ENCODE measurements around the gene HHATL.

HHATL gene

DNA sequence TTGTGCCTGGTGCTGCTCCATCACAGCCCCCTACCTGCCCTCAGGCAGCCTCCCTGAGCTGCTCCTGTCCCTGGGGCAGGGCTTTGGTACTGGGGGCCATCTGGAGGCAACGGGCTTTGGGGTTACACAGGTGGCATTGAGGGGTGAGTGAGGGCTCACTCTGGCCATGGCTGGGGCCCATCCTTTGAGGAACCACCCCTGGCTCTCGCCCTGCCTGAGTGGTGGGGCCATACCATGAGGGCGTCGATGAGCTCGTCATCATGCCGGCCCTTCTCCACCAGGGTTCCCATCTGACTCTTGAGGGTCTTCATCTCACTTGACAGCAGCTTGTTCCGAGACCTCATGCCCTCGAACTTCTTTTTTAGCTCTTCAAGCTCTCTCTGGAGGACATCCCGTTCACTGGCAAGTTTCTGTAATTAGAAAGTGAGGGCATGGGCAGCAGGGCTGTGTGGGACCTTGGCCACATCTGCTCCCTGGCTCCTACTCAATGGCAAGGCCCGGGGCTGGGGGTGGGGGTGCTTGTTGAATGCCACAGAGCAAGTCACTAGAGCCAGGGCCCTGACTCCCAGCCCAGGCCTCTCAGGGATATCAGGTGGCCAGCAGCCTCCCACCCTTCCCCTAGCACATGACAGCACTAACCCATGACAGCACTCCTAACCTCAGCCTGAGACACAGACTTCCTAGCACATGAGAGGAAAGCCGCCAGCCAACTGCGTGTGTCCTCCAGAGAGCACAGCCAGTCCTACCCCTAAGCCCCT, 37.0 kb upstream of the HHATL start:
- H2AFZ ChIP-seq (ENCODE audit: low read length): no peak overlapping the region
- H3K9ac ChIP-seq (ENCODE audit: low read length): no peak overlapping the region
- H3K4me2 ChIP-seq (ENCODE audit: low read depth, low read length): no peak overlapping the region
- no peaks in the 10 kb centered on the region for H3K9me3 ChIP-seq (replicated peaks; ENCODE audit: insufficient read depth, low read length)
- H3K27me3 ChIP-seq (replicated peaks; ENCODE audit: insufficient read depth, low read length): no peaks in the 10 kb centered on the region
- H4K20me1 ChIP-seq (ENCODE audit: insufficient read depth, low read length): no peaks in the 10 kb centered on the region
- H3F3A ChIP-seq (ENCODE audit: insufficient read depth, low read length): no peaks in the 10 kb centered on the region
- no peaks in the 10 kb centered on the region for H3K79me2 ChIP-seq (ENCODE audit: low read length)
- TF ChIP-seq EZH2phosphoT487 (IDR thresholded peaks at IDR 0.05; ENCODE audit: low read length): no peak
- TF ChIP-seq, protein P1, sequence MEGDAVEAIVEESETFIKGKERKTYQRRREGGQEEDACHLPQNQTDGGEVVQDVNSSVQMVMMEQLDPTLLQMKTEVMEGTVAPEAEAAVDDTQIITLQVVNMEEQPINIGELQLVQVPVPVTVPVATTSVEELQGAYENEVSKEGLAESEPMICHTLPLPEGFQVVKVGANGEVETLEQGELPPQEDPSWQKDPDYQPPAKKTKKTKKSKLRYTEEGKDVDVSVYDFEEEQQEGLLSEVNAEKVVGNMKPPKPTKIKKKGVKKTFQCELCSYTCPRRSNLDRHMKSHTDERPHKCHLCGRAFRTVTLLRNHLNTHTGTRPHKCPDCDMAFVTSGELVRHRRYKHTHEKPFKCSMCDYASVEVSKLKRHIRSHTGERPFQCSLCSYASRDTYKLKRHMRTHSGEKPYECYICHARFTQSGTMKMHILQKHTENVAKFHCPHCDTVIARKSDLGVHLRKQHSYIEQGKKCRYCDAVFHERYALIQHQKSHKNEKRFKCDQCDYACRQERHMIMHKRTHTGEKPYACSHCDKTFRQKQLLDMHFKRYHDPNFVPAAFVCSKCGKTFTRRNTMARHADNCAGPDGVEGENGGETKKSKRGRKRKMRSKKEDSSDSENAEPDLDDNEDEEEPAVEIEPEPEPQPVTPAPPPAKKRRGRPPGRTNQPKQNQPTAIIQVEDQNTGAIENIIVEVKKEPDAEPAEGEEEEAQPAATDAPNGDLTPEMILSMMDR (IDR thresholded peaks at IDR 0.05; ENCODE audit: low read length): no peak
- no peak for TF ChIP-seq EZH2 (optimal IDR thresholded peaks at IDR 0.05; ENCODE audit: low read depth, low read length)
- H3K36me3 ChIP-seq (replicated peaks; ENCODE audit: insufficient read depth, low read length): no peaks in the 10 kb centered on the region
- H3K4me1 ChIP-seq (ENCODE audit: low read length): no peaks in the 10 kb centered on the region
- no peak for DNase-seq
- no peak overlapping the region for H3K27ac ChIP-seq (ENCODE audit: low read length)
- H3K4me3 ChIP-seq (ENCODE audit: low read length): no peak overlapping the region
- H3K9me2 ChIP-seq (replicated peaks; ENCODE audit: insufficient read depth, low read length): no peaks in the 10 kb centered on the region

DNA sequence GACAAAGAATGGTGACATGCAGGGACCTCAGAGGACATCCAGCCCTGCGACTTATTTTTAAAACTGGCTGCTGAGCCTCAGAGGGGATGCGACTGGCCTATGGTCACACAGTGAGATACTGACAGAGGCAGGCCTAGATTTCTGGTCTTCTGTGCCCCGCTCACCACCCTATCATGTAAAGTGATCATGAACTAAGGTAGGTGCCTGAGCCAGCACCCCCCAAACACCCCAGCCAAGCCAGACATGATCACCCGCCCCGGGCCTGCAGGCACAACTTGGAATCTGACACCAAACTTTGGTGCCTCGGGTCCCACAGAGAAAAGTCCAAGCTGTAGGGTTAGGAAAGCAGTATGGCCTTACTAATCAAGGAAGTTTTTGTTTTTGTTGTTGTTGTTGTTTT, 33.9 kb upstream of the HHATL start:
- Histone ChIP-seq H3F3A (ENCODE audit: insufficient read depth, low read length) (no peaks in the 10 kb centered on the region), H3K36me3 (replicated peaks; ENCODE audit: insufficient read depth, low read length) (no peaks in the 10 kb centered on the region), H3K4me3 (ENCODE audit: low read length) (no peak overlapping the region), H4K20me1 (ENCODE audit: insufficient read depth, low read length) (no peaks in the 10 kb centered on the region), H3K79me2 (ENCODE audit: low read length) (no peaks in the 10 kb centered on the region), H3K9me2 (replicated peaks; ENCODE audit: insufficient read depth, low read length) (no peaks in the 10 kb centered on the region), H3K9me3 (replicated peaks; ENCODE audit: insufficient read depth, low read length) (no peaks in the 10 kb centered on the region), H2AFZ (ENCODE audit: low read length) (no peak overlapping the region), H3K4me2 (ENCODE audit: low read depth, low read length) (no peak overlapping the region), H3K9ac (ENCODE audit: low read length) (no peak overlapping the region), H3K4me1 (ENCODE audit: low read length) (0 out of 2 replicates have a peak, but pooled peaks cover 3% of the 10 kb centered on the region), H3K27me3 (replicated peaks; ENCODE audit: insufficient read depth, low read length) (no peaks in the 10 kb centered on the region), H3K27ac (ENCODE audit: low read length) (no peak overlapping the region)
- TF ChIP-seq, protein P1 (IDR thresholded peaks at IDR 0.05; ENCODE audit: low read length): no peak
- TF ChIP-seq EZH2phosphoT487 (IDR thresholded peaks at IDR 0.05; ENCODE audit: low read length) (no peak), EZH2 (optimal IDR thresholded peaks at IDR 0.05; ENCODE audit: low read depth, low read length) (no peak)
- DNase-seq: no peak

DNA sequence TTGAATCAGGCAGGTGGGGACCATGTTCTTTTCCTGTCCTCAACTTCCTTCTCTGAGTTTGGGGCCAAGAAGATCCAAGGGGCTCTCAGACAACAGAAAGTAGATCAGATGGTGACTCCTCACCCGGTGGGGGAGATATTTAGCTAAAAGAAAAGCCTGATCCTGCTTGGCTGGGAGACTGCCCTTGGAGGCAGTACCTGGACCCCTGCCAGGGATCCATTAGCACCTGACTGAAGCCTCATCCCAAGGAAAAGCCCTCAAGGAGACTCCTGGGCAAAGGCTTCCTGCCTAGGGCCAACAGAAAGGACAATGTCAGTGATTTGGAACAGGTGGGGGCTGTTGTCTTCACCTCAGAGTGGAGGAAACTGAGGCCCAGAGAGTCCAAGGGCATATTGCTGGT, 33.5 kb upstream of the HHATL start:
- H2AFZ ChIP-seq (ENCODE audit: low read length): no peak overlapping the region
- no peak for DNase-seq
- TF ChIP-seq EZH2 (optimal IDR thresholded peaks at IDR 0.05; ENCODE audit: low read depth, low read length): no peak
- no peak for TF ChIP-seq EZH2phosphoT487 (IDR thresholded peaks at IDR 0.05; ENCODE audit: low read length)
- TF ChIP-seq, protein P1 (IDR thresholded peaks at IDR 0.05; ENCODE audit: low read length): no peak
- H3K27me3 ChIP-seq (replicated peaks; ENCODE audit: insufficient read depth, low read length): no peaks in the 10 kb centered on the region
- no peak overlapping the region for H3K4me2 ChIP-seq (ENCODE audit: low read depth, low read length)
- no peak overlapping the region for H3K27ac ChIP-seq (ENCODE audit: low read length)
- H3K9ac ChIP-seq (ENCODE audit: low read length): no peak overlapping the region
- no peaks in the 10 kb centered on the region for H3K36me3 ChIP-seq (replicated peaks; ENCODE audit: insufficient read depth, low read length)
- H3K4me1 ChIP-seq (ENCODE audit: low read length): 0 out of 2 replicates have a peak, but pooled peaks cover 3% of the 10 kb centered on the region
- H3K9me2 ChIP-seq (replicated peaks; ENCODE audit: insufficient read depth, low read length): no peaks in the 10 kb centered on the region
- H3K9me3 ChIP-seq (replicated peaks; ENCODE audit: insufficient read depth, low read length): no peaks in the 10 kb centered on the region
- H4K20me1 ChIP-seq (ENCODE audit: insufficient read depth, low read length): no peaks in the 10 kb centered on the region
- H3K4me3 ChIP-seq (ENCODE audit: low read length): no peak overlapping the region
- H3K79me2 ChIP-seq (ENCODE audit: low read length): no peaks in the 10 kb centered on the region
- H3F3A ChIP-seq (ENCODE audit: insufficient read depth, low read length): no peaks in the 10 kb centered on the region
